Measurements from ENCODE around the gene NR2C2AP. TPM values are rescaled to one million over a fixed set of nuclear protein-coding genes. Genes with fewer than 3 reads are reported as not detected.
"Not testable (repeated sequence)": the region's sequence is repeated elsewhere in the genome, so short reads cannot be mapped to it uniquely, and the experiment has no call there.

NR2C2AP gene, protein sequence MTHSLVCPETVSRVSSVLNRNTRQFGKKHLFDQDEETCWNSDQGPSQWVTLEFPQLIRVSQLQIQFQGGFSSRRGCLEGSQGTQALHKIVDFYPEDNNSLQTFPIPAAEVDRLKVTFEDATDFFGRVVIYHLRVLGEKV
- 43.9 and 45.9 TPM in 2 replicates for total RNA-seq

- intact Hi-C loops (cut with micrococcal nuclease): loop anchor here (1.0 kb wide), 1 partner anchor 11 kb away; the partner anchor contains the start of genes BORCS8 and RFXANK
These were observed at the start of gene NR2C2AP for GRCh38 chr19:19203012-19203856. TSS of gene NR2C2AP (minus strand) at chr19:19203414. CDS start at chr19:19203060, 354 bp downstream.

GRCh38 chr19:19250196-19250801 lies 47.1 kb upstream of the NR2C2AP start:
- intact Hi-C loops (cut with micrococcal nuclease): no loop called here

- intact Hi-C loops (cut with micrococcal nuclease): no loop called here
These were observed 37.3 kb upstream of the NR2C2AP start for GRCh38 chr19:19240476-19240875.

- intact Hi-C loops (cut with micrococcal nuclease): no loop called here
These were observed 36.5 kb upstream of the NR2C2AP start for GRCh38 chr19:19239675-19240074.

GRCh38 chr19:19238126-19238894 lies 35.1 kb upstream of the NR2C2AP start:
- intact Hi-C loops (cut with micrococcal nuclease): no loop called here

DNA sequence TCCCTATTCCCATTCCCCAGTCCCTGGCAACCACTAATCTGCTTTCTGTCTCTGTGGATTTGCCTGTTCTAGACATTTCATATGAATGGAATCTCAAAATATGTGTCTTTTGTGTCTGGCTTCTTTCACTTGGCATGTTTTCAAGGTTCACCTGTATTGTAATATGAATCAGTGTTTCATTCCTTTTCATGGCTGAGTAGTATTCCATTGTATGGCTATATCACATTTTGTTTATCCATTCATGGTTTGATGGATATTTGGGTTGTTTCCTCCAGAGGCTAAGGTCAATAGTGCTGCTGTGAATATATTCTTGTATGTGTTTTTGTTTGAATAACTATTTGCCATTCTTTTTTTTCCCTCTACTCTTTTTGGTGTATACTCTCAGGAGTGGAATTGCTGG lies 33.0 kb upstream of the NR2C2AP start:
- intact Hi-C loops (cut with micrococcal nuclease): no loop called here

DNA sequence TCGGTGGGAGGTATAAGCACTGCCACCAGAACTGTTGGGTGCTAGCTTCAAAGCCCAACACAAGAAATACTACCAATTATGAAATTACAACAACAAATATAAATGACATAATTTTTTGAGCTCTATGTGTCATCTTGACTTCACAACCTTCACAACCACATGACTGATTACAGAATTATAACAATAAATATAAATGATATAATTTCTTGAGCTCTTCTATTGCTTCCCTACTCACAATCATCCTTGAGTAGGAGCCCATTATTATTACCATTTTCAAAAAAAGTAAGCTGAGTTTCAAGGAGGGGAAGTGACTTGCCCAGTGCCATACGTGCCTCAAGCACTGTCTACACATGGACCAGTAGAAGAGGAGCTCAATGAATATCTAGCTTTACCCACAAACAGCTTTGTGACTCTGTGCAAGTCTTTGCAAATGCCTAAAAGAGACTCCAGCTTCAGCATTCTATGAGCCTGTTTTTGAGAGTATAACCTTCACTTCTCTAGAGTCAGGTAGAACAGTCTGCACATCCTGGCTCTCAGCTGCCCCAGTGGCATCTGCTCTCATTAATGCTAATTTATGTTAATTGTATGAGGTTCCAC lies 31.1 kb upstream of the NR2C2AP start:
- intact Hi-C loops (cut with micrococcal nuclease): no loop called here

DNA sequence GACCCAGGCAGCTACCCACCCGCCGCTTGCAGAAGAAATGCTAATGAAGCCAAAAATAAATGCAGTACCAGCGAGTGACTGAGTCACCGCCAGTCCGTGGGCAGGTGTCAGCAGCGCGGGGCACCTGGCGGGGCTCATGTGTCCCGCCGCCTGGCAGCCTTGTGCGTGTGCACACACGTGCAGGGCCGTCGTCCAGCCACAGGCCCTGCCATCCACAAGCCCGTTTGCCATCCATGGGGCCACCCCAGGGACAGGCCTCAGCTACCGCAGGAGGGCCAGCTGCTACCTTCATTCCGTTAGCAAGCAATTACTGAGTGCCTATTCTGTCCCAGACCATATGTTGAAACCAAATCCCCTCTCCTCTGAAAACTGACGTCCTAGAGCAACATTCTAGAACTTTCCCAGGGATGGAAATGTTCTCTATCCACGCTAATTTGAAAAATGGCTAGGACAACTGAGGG lies 29.1 kb upstream of the NR2C2AP start:
- intact Hi-C loops (cut with micrococcal nuclease): no loop called here

DNA sequence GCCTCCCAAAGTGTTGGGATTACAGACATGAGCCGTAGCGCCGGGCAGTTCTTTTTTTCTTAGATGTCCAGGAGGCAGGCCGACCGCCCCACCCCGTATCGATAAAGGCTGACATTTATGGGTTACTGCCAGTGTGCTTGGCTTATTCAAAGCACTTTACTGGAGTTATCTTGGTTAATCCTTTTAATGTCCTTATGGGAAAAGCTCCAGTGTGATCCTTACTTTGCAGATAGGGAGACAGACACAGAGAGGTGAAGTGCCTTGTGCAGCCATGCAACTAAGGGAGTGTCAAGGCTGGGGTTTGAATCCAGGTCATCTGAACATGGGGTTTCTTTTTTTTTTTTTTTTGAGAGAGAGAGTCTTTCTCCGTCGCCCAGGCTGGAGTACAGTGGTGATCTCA lies 27.8 kb upstream of the NR2C2AP start:
- intact Hi-C loops (cut with micrococcal nuclease): no loop called here

- intact Hi-C loops (cut with micrococcal nuclease): no loop called here
These were observed 26.5 kb upstream of the NR2C2AP start for GRCh38 chr19:19229701-19230100.

DNA sequence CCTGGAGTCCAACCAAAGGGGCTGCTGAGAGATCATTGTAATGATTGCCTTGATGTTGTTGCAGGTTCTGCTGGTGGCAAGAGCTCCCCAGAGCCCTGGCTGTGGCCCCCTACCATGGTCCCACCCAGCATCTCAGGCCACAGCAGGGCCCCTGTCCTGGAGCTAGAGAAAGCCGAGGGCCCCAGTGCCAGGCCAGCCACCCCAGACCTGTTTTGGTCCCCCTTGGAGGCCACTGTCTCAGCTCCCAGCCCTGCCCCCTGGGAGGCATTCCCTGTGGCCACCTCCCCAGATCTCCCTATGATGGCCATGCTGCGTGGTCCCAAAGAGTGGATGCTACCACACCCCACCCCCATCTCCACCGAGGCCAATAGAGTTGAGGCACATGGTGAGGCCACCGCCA lies 24.0 kb upstream of the NR2C2AP start:
- intact Hi-C loops (cut with micrococcal nuclease): no loop called here

- intact Hi-C loops (cut with micrococcal nuclease): no loop called here
These were observed 23.4 kb upstream of the NR2C2AP start for GRCh38 chr19:19226663-19227062.

DNA sequence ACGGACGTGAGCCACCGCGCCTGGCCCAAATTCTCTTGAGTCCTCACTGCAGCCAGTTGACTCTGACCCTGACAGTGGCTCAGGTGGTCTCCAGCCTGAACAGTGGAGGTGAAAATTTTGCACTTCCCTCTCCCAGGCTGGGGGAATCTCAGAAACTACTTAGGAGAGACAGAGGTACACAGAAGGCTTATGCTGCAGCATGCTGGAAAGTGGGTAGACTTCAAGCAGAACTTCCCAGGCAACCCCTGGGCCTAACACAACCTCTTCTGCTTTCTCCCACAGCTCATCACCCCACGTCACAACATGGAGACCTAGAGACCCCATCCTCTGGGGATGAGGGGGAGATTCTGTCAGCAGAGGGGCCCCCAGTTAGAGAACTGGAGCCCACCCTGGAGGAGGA lies 23.0 kb upstream of the NR2C2AP start:
- intact Hi-C loops (cut with micrococcal nuclease): no loop called here

DNA sequence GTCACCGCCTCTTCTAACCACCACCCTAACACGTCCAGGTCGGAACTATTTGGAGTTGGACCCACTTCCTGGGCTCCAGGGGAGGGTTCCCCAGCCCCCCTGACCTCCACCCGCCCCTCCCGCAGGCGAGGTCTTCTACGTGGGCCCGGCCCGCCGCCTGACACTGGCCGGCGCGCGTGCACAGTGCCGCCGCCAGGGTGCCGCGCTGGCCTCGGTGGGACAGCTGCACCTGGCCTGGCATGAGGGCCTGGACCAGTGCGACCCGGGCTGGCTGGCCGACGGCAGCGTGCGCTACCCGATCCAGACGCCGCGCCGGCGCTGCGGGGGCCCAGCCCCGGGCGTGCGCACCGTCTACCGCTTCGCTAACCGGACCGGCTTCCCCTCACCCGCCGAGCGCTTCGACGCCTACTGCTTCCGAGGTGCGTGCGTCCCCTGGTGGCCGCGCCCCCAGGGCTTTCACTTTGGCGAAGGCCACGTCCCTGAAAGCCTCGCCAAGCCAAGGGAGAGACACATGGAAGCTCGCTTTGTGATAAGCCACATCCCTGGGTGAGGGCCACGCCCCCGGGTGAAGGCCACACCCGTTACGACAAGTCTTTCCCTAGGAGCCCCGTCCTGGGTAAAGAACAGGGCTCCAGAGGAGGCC lies 21.8 kb upstream of the NR2C2AP start:
- intact Hi-C loops (cut with micrococcal nuclease): loop anchor here (1.0 to 2.0 kb wide), 2 partner anchors 32 to 79 kb away; partner anchors contain the start of genes BORCS8 and RFXANK

DNA sequence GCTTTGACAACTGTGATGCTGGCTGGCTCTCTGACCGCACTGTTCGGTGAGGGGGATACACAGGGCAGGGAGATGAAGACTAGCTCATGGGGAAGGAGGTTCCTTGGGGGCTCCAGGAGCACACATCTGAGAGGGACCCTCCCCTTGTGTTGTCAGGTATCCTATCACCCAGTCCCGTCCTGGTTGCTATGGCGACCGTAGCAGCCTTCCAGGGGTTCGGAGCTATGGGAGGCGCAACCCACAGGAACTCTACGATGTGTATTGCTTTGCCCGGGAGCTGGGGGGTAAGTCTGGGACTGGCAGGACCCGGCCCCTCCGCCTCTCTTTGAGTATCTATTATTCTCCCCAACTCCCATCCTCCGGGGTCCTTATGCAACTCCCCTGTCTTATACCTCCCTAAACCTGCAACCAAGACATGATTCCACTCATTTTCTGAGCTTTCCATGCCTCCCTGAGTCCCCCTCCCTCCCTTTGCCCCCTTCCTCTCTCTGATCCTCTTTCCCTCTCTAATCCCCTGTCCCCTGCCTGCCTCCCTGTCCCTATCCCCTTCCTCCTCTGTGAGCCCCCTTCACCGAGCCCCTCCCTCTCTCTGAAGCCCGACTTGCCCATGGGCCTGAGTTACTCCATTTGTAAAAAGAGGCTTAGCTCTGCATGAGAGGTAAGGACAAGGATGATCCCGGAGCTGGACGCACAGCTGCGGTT lies 21.1 kb upstream of the NR2C2AP start:
- intact Hi-C loops (cut with micrococcal nuclease): loop anchor here (2.0 kb wide), 1 partner anchor 32 kb away; the partner anchor contains the start of genes BORCS8 and RFXANK

DNA sequence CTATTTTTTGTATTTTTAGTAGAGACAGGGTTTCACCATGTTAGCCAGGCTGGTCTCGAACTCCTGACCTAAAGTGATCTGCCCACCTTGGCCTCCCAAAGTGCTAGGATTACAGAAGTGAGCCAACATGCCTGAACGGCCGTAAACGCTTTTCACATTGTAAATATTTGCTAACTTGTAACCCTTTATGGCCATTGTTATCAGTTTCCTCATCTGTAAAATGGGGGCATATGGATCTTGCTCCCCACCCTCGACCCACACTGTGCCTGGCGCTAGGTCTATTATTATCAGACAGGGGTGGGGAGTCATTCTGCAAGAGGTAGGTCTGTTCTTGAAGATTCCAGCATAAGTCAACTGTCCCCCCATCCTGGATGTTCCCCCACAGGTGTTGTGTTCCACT lies 20.4 kb upstream of the NR2C2AP start:
- intact Hi-C loops (cut with micrococcal nuclease): loop anchor here (2.0 kb wide), 1 partner anchor 31 kb away; the partner anchor contains the start of genes BORCS8 and RFXANK

DNA sequence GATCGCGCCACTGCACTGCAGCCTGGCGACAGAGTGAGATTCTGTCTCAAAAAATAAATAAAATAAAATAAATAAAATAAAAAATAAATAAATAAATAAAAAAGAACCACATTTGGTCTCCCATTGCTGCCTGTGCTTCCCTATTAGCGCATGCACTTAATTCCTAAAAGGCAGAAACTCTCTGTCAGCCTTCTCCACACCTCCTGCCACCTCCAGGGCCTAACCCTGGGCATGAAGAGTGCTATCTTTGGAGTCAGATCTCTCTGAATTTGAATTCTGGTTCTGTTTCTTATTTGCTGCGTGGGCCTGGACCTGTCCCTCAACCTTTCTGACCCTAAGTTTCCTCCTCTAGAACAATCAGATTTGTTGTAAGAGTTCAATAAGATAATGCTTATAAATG lies 19.8 kb upstream of the NR2C2AP start:
- intact Hi-C loops (cut with micrococcal nuclease): no loop called here

- intact Hi-C loops (cut with micrococcal nuclease): not testable (repeated sequence)
These were observed 17.8 kb upstream of the NR2C2AP start for GRCh38 chr19:19221000-19221399.

GRCh38 chr19:19218911-19219310 lies 15.7 kb upstream of the NR2C2AP start:
- intact Hi-C loops (cut with micrococcal nuclease): no loop called here

DNA sequence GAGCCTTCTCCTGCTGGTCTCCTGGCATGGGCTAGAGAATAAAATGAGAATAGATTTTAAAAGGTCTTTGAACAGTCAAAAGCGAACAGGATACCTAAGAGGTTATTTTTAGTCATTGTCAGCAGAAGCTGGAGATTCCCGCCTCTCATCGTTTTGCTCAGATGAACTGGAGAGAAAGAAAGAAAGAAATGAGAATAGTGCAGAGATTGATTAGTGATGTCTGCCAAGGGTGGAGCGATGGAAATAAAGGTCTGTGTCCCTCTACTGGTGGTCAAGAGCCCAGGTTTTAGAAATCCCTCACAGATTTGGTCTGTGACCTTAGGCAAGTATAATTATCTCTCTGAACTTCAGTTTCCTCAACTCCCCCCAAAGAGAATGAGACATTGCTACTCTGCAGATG lies 13.9 kb upstream of the NR2C2AP start:
- intact Hi-C loops (cut with micrococcal nuclease): no loop called here

Measured in T-helper 2 cell treated with Interferon-gamma antibody and Interleukin-4, amounts not matched to agents 100 ng/mL and 5 ng/mL, for 36 hours (primary cell).